ENCODE results near the gene YAE1.

DNA sequence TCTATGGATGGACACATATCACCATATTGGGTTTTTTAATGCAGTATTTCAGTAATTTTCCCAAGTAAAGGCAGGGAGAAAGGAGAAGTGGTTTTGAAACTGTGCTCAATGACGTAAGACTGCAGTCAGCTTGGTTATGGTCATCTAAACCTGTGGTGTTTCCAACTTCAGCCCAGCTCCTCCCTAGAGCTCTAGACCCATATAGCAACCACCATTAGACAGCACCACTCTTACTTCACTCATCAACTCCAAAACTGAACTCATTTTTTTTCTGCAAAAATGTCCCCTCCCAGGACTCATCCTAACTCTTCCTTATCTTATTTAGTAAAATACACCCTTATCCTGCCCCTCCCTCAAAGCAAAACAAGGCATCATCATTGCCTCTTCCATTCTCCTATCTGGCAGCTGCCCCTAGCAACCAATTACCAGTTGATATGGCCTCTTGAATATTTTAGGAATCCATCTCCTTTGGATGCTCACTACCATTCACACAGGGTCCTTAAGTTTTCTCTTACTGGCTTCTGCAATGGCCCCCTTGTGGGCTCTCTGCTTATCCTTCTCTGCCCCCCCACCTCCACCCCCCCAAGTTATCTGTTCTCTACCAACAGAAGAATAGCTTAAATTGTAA lies 55.7 kb downstream of the YAE1 start:
- TF ChIP-seq RARB (CRISPR knock-in tag; IDR thresholded peaks at IDR 0.05) (no peak), ARNTL (CRISPR knock-in tag; IDR thresholded peaks at IDR 0.05; ENCODE audit: borderline replicate concordance, low read depth) (no peak), ZFP30 (CRISPR knock-in tag; IDR thresholded peaks at IDR 0.05) (no peak), ESRRG (CRISPR knock-in tag; IDR thresholded peaks at IDR 0.05) (no peak), CSDC2 (CRISPR knock-in tag; IDR thresholded peaks at IDR 0.05) (no peak), GLIS3 (CRISPR knock-in tag; IDR thresholded peaks at IDR 0.05) (no peak), ZC3H10 (CRISPR knock-in tag; IDR thresholded peaks at IDR 0.05) (no peak), PPARA (CRISPR knock-in tag; IDR thresholded peaks at IDR 0.05; ENCODE audit: borderline replicate concordance) (no peak), ZNF565 (CRISPR knock-in tag; conservative IDR thresholded peaks at IDR 0.05; ENCODE audit: low read depth) (no peak)
- TF ChIP-seq, protein P1, sequence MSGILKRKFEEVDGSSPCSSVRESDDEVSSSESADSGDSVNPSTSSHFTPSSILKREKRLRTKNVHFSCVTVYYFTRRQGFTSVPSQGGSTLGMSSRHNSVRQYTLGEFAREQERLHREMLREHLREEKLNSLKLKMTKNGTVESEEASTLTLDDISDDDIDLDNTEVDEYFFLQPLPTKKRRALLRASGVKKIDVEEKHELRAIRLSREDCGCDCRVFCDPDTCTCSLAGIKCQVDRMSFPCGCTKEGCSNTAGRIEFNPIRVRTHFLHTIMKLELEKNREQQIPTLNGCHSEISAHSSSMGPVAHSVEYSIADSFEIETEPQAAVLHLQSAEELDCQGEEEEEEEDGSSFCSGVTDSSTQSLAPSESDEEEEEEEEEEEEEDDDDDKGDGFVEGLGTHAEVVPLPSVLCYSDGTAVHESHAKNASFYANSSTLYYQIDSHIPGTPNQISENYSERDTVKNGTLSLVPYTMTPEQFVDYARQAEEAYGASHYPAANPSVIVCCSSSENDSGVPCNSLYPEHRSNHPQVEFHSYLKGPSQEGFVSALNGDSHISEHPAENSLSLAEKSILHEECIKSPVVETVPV (CRISPR knock-in tag; IDR thresholded peaks at IDR 0.05), result no peak
- TF ChIP-seq, protein P2, sequence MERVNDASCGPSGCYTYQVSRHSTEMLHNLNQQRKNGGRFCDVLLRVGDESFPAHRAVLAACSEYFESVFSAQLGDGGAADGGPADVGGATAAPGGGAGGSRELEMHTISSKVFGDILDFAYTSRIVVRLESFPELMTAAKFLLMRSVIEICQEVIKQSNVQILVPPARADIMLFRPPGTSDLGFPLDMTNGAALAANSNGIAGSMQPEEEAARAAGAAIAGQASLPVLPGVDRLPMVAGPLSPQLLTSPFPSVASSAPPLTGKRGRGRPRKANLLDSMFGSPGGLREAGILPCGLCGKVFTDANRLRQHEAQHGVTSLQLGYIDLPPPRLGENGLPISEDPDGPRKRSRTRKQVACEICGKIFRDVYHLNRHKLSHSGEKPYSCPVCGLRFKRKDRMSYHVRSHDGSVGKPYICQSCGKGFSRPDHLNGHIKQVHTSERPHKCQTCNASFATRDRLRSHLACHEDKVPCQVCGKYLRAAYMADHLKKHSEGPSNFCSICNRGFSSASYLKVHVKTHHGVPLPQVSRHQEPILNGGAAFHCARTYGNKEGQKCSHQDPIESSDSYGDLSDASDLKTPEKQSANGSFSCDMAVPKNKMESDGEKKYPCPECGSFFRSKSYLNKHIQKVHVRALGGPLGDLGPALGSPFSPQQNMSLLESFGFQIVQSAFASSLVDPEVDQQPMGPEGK (CRISPR knock-in tag; IDR thresholded peaks at IDR 0.05; ENCODE audit: borderline replicate concordance), result no peak

Data from SK-N-SH treated with all-trans-retinoic acid at 6 μM for 48 hours (cell line).